KMS-11 (cell line): ENCODE measurements around the gene NIPAL3.

ENCODE experiments used
- H2AFZ ChIP-seq: fragments of 200-600 bp; sonication (generic); 2 replicates; pipeline ENCODE4 v1.6.1; 2016; ENCODE audit warnings: antibody characterized with exemption, mixed run types, low read depth
- H3K27ac ChIP-seq: fragments of 200-600 bp; sonication (generic); 2 replicates; pipeline ENCODE4 v1.6.1; 2016; ENCODE audit warnings: mild to moderate bottlenecking, mixed run types
- H3K27me3 ChIP-seq: fragments of 200-600 bp; sonication (generic); 2 replicates; pipeline ENCODE4 v1.6.1; 2017; ENCODE audit warnings: mild to moderate bottlenecking, low read depth, mixed run types, moderate library complexity; ENCODE audit not compliant: insufficient read depth
- H3K36me3 ChIP-seq: fragments of 200-600 bp; sonication (generic); 2 replicates; pipeline ENCODE4 v1.6.1; 2017; ENCODE audit warnings: mild to moderate bottlenecking, mixed run types; ENCODE audit not compliant: insufficient read depth
- H3K4me1 ChIP-seq: fragments of 200-600 bp; sonication (generic); 2 replicates; pipeline ENCODE4 v1.6.1; 2016; ENCODE audit warnings: mild to moderate bottlenecking, low read depth, mixed run types; ENCODE audit not compliant: poor library complexity, severe bottlenecking
- H3K4me2 ChIP-seq: fragments of 200-600 bp; sonication (generic); 2 replicates; pipeline ENCODE4 v1.7.0; 2016; ENCODE audit warnings: mild to moderate bottlenecking, mixed run types
- H3K4me3 ChIP-seq: fragments of 200-600 bp; sonication (generic); IDR thresholded peaks from 2 replicates; pipeline ENCODE4 v1.6.1; 2017; ENCODE audit warnings: low read depth, low read length, mixed read lengths; ENCODE audit not compliant: insufficient read depth
- H3K79me2 ChIP-seq: fragments of 200-600 bp; sonication (generic); 2 replicates; pipeline ENCODE4 v1.6.1; 2016; ENCODE audit warnings: low read depth, mixed run types; ENCODE audit not compliant: insufficient read depth
- H3K9ac ChIP-seq: fragments of 200-600 bp; sonication (generic); 2 replicates; pipeline ENCODE4 v1.6.1; 2016; ENCODE audit warnings: mild to moderate bottlenecking, mixed run types
- H4K20me1 ChIP-seq: fragments of 200-600 bp; sonication (generic); 2 replicates; pipeline ENCODE4 v1.6.1; 2016; ENCODE audit warnings: mild to moderate bottlenecking, mixed run types; ENCODE audit not compliant: insufficient read depth
- CTCF ChIP-seq: fragments of 200-600 bp; sonication (generic); conservative IDR thresholded peaks from 2 replicates; pipeline ENCODE4 v1.6.1; 2017; ENCODE audit warnings: low read depth, mild to moderate bottlenecking, antibody characterized with exemption, low read length, moderate library complexity, mixed read lengths

NIPAL3 gene

GRCh38 chr1:24435782-24436365 lies 20.3 kb downstream of the NIPAL3 start:
- H3K9ac ChIP-seq: no peak overlapping the region
- no peaks in the 10 kb centered on the region for H3K27me3 ChIP-seq
- H3K79me2 ChIP-seq: no peaks in the 10 kb centered on the region
- no peaks in the 10 kb centered on the region for H4K20me1 ChIP-seq
- no peak for TF ChIP-seq CTCF
- no peaks in the 10 kb centered on the region for H3K36me3 ChIP-seq
- no peak overlapping the region for H3K4me2 ChIP-seq
- H3K27ac ChIP-seq: no peak overlapping the region
- no peak overlapping the region for H3K4me3 ChIP-seq
- peaks cover 5% of the 10 kb centered on the region for H3K4me1 ChIP-seq
- H2AFZ ChIP-seq: no peak overlapping the region

GRCh38 chr1:24437631-24438396 lies 22.2 kb downstream of the NIPAL3 start:
- Histone ChIP-seq H3K27ac (no peak overlapping the region), H3K9ac (no peak overlapping the region), H3K4me1 (peaks cover 5% of the 10 kb centered on the region), H3K36me3 (no peaks in the 10 kb centered on the region), H2AFZ (no peak overlapping the region), H3K79me2 (no peaks in the 10 kb centered on the region), H4K20me1 (no peaks in the 10 kb centered on the region), H3K27me3 (no peaks in the 10 kb centered on the region), H3K4me2 (no peak overlapping the region), H3K4me3 (no peak overlapping the region)
- TF ChIP-seq CTCF: no peak

GRCh38 chr1:24438423-24438901 lies 22.9 kb downstream of the NIPAL3 start:
- H3K4me2 ChIP-seq: no peak overlapping the region
- no peak overlapping the region for H3K9ac ChIP-seq
- H3K27ac ChIP-seq: no peak overlapping the region

GRCh38 chr1:24440436-24440835 lies 24.8 kb downstream of the NIPAL3 start:
- H3K79me2 ChIP-seq: no peaks in the 10 kb centered on the region
- H3K4me3 ChIP-seq: no peak overlapping the region
- TF ChIP-seq CTCF: no peak
- H3K4me1 ChIP-seq: peaks cover 5% of the 10 kb centered on the region
- H3K27ac ChIP-seq: no peak overlapping the region
- no peak overlapping the region for H3K4me2 ChIP-seq
- H3K9ac ChIP-seq: no peak overlapping the region
- no peaks in the 10 kb centered on the region for H3K27me3 ChIP-seq
- no peak overlapping the region for H2AFZ ChIP-seq
- H4K20me1 ChIP-seq: no peaks in the 10 kb centered on the region
- no peaks in the 10 kb centered on the region for H3K36me3 ChIP-seq

More at GRCh38 chr1:24438423-24438901, 22.9 kb downstream of the NIPAL3 start:
- peaks cover 5% of the 10 kb centered on the region for H3K4me1 ChIP-seq
- H4K20me1 ChIP-seq: no peaks in the 10 kb centered on the region
- TF ChIP-seq CTCF: no peak
- no peaks in the 10 kb centered on the region for H3K36me3 ChIP-seq
- H3K79me2 ChIP-seq: no peaks in the 10 kb centered on the region
- no peaks in the 10 kb centered on the region for H3K27me3 ChIP-seq
- H2AFZ ChIP-seq: no peak overlapping the region
- no peak overlapping the region for H3K4me3 ChIP-seq
